Loucy (cell line): ENCODE data around the gene WDR33.
"Not testable (repeated sequence)": the region's sequence is repeated elsewhere in the genome, so short reads cannot be mapped to it uniquely, and the experiment has no call there.

Experiments
- H2AFZ ChIP-seq: fragments of 200-600 bp; sonication (generic); 2 replicates; pipeline ENCODE4 v1.6.0; 2016; ENCODE audit warnings: antibody characterized with exemption, mild to moderate bottlenecking, low read length, moderate library complexity
- H3F3A ChIP-seq: fragments of 200-600 bp; 2 replicates; pipeline ENCODE4 v1.6.0; 2016; ENCODE audit warnings: antibody characterized with exemption, low read depth, mild to moderate bottlenecking
- H3K27me3 ChIP-seq: fragments of 200-600 bp; sonication (generic); 2 replicates; pipeline ENCODE4 v1.6.1; 2014; ENCODE audit warnings: low read length, mild to moderate bottlenecking; ENCODE audit not compliant: insufficient read depth, poor library complexity, severe bottlenecking
- H3K36me3 ChIP-seq: fragments of 200-600 bp; sonication (generic); 2 replicates; pipeline ENCODE4 v1.6.1; 2016; ENCODE audit warnings: low read length; ENCODE audit not compliant: insufficient read depth
- H3K4me1 ChIP-seq: fragments of 200-600 bp; sonication (generic); 2 replicates; pipeline ENCODE4 v1.5.1; 2014; ENCODE audit warnings: low read length, mild to moderate bottlenecking; ENCODE audit not compliant: insufficient read depth, poor library complexity, severe bottlenecking
- H3K4me2 ChIP-seq: fragments of 200-600 bp; sonication (generic); 2 replicates; pipeline ENCODE4 v1.6.0; 2014; ENCODE audit warnings: antibody characterized with exemption, low read length, low read depth, mild to moderate bottlenecking; ENCODE audit not compliant: poor library complexity, severe bottlenecking
- H3K4me3 ChIP-seq: fragments of 200-600 bp; sonication (generic); 2 replicates; pipeline ENCODE4 v1.5.1; 2014; ENCODE audit warnings: low read length, mild to moderate bottlenecking, mixed read lengths; ENCODE audit not compliant: poor library complexity, severe bottlenecking
- H3K79me2 ChIP-seq: fragments of 200-600 bp; sonication (generic); 2 replicates; pipeline ENCODE4 v1.6.1; 2014; ENCODE audit warnings: low read length; ENCODE audit not compliant: insufficient read depth
- H3K9ac ChIP-seq: fragments of 200-600 bp; sonication (generic); 2 replicates; pipeline ENCODE4 v1.6.0; 2014; ENCODE audit warnings: mild to moderate bottlenecking, low read depth, low read length, moderate library complexity; ENCODE audit not compliant: poor library complexity, severe bottlenecking
- H3K9me2 ChIP-seq: fragments of 200-600 bp; sonication (generic); replicated peaks from 2 replicates; pipeline ENCODE4 v1.6.1; 2016; ENCODE audit warnings: low read depth, low read length, mixed read lengths
- H3K9me3 ChIP-seq: fragments of 200-600 bp; sonication (generic); 2 replicates; pipeline ENCODE4 v1.6.1; 2014; ENCODE audit warnings: mild to moderate bottlenecking, antibody characterized with exemption, low read length, low read depth; ENCODE audit not compliant: insufficient read depth
- H4K20me1 ChIP-seq: fragments of 200-600 bp; sonication (generic); 2 replicates; pipeline ENCODE4 v1.6.0; 2014; ENCODE audit warnings: antibody characterized with exemption, low read length, mild to moderate bottlenecking; ENCODE audit not compliant: insufficient read depth, poor library complexity, severe bottlenecking
- EZH2phosphoT487 ChIP-seq: fragments of 200-600 bp; IDR thresholded peaks from 2 replicates; pipeline ENCODE4 v1.6.1; 2018; ENCODE audit warnings: antibody characterized with exemption, mild to moderate bottlenecking, moderate library complexity, borderline replicate concordance
- TF ChIP-seq, protein P1 (sequence below): fragments of 200-600 bp; sonication (generic); conservative IDR thresholded peaks from 2 replicates; pipeline ENCODE4 v1.5.1; 2014; ENCODE audit warnings: mild to moderate bottlenecking, antibody characterized with exemption, low read length

WDR33 gene

DNA sequence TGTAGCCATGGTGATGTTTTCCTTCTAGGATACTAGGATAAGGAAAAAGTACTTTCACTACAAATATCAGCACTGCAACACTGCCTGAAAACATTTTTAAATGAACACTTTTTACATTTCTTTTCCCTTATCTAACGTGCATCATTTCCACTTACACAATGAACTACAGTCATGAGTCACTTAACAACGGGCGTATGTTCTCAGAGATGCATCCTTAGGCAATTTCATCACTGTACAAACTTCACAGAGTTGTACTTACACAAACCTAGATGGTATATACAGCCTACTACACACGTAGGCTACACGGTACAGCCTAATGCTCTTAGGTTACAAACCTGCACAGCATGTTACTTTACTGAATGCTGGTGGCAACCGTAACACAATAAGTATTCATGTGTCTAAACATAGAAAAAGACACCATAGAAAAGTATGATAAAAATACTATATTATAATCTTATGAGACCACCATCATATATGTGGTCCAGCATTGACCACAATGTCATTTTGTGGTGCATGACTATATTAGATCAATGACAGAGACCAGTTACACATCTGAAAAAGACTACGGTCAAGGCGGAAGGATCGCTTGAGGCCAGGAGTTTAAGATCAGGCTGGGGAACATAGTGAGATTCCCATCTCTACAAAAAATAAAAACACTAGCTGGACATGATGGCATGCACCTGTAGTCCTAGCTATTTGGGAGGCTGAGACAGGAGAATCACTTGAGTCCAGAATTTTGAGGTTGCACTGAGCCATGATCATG lies 39.8 kb downstream of the WDR33 start:
- H3K27me3 ChIP-seq, result no peaks in the 10 kb centered on the region
- no peak overlapping the region for H3K4me3 ChIP-seq
- H3K4me1 ChIP-seq, result peaks cover 3% of the 10 kb centered on the region
- no peak for TF ChIP-seq EZH2phosphoT487
- TF ChIP-seq, protein P1, sequence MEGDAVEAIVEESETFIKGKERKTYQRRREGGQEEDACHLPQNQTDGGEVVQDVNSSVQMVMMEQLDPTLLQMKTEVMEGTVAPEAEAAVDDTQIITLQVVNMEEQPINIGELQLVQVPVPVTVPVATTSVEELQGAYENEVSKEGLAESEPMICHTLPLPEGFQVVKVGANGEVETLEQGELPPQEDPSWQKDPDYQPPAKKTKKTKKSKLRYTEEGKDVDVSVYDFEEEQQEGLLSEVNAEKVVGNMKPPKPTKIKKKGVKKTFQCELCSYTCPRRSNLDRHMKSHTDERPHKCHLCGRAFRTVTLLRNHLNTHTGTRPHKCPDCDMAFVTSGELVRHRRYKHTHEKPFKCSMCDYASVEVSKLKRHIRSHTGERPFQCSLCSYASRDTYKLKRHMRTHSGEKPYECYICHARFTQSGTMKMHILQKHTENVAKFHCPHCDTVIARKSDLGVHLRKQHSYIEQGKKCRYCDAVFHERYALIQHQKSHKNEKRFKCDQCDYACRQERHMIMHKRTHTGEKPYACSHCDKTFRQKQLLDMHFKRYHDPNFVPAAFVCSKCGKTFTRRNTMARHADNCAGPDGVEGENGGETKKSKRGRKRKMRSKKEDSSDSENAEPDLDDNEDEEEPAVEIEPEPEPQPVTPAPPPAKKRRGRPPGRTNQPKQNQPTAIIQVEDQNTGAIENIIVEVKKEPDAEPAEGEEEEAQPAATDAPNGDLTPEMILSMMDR, result no peak
- H3K36me3 ChIP-seq, result peaks cover 42% of the 10 kb centered on the region
- H4K20me1 ChIP-seq, result peaks cover 64% of the 10 kb centered on the region
- H3F3A ChIP-seq, result no peaks in the 10 kb centered on the region
- H3K9me2 ChIP-seq, result no peaks in the 10 kb centered on the region
- H2AFZ ChIP-seq, result no peak overlapping the region
- H3K4me2 ChIP-seq, result no peak overlapping the region
- H3K9me3 ChIP-seq, result no peaks in the 10 kb centered on the region
- H3K79me2 ChIP-seq, result peaks cover 68% of the 10 kb centered on the region
- no peak overlapping the region for H3K9ac ChIP-seq

GRCh38 chr2:127770534-127770933 lies 40.4 kb downstream of the WDR33 start:
- not testable (repeated sequence) for H3K4me1 ChIP-seq, H3K9me2 ChIP-seq, H2AFZ ChIP-seq, H3K4me3 ChIP-seq, H3K9ac ChIP-seq, H3K27me3 ChIP-seq, H3K9me3 ChIP-seq, H3K4me2 ChIP-seq, H3F3A ChIP-seq
- Histone ChIP-seq H3K36me3 (peaks cover 48% of the 10 kb centered on the region), H4K20me1 (peaks cover 59% of the 10 kb centered on the region), H3K79me2 (peaks cover 61% of the 10 kb centered on the region)

- Histone ChIP-seq H3K9ac (no peak overlapping the region), H3K79me2 (peaks cover 52% of the 10 kb centered on the region), H3K4me2 (no peak overlapping the region), H3K27me3 (no peaks in the 10 kb centered on the region), H3F3A (no peaks in the 10 kb centered on the region), H4K20me1 (peaks cover 50% of the 10 kb centered on the region), H3K9me3 (no peaks in the 10 kb centered on the region), H3K4me3 (no peak overlapping the region), H3K9me2 (no peaks in the 10 kb centered on the region), H3K4me1 (peaks cover 3% of the 10 kb centered on the region), H3K36me3 (peaks cover 58% of the 10 kb centered on the region), H2AFZ (no peak overlapping the region)
- TF ChIP-seq, protein P1, result no peak
- no peak for TF ChIP-seq EZH2phosphoT487
These were observed 41.4 kb downstream of the WDR33 start for GRCh38 chr2:127769587-127769986.
